Measurements from ENCODE around the gene VRK3.
A peak's percentile ranks its signal among the peaks of the same experiment; 100 is the strongest.

VRK3 gene

DNA sequence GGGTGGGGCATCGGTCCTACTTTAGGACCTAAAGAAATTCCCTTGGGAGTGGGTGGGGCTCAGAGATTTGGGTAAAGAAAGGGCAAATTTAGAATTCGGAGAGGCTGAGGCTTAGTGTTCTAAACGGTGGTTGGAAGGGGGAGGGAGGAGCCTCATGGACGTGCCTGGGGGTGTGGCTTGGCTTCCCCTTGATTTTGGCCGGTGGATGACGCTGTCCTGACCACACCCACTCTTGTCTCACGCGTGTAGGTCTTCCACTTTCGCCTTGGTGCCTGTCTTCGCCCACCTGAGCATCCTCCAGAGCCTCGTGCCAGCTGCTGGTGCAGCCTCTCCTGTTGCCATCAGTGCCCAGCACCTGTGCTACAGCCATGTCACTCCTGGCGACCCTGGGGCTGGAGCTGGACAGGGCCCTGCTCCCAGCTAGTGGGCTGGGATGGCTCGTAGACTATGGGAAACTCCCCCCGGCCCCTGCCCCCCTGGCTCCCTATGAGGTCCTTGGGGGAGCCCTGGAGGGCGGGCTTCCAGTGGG lies 94.6 kb downstream of the VRK3 start:
- DNase-seq (ENCODE audit: low read depth), result peak; percentile 21

GRCh38 chr19:49929611-49930482 lies 95.3 kb downstream of the VRK3 start:
- peak; percentile 94 for DNase-seq (ENCODE audit: low read depth)

DNA sequence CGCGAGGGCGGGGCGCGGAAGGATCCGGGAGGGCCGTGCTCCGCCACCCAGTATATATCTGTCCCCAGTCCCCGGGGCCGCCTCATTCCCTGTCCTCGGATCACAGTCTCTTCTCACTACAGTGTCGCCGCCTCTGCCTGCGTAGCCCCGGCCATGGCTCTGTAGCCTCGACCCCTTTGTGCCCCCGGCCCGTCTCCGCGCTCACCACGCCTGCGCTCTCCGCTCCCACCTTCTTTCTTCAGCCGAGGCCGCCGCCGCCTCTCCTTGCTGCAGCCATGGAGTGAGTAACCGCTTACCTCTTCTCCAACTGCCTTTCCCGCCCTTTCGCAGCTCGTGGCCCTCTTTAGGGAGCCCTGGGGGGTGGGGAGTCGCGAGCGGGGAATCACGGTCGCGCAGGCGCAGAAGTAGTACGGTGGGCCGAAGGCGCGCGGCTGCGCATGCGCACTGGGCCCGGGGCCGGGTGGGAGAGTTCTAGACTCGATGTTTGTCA lies 96.0 kb downstream of the VRK3 start, which contains the start of the genes ATF5 and NUP62:
Gene ATF5, plus strand, starts transcription at position 85 of the 490 bp plus-strand sequence. CDS start 1,646 bp downstream, outside the sequence.
Gene NUP62, minus strand, starts transcription at position 384 of the 490 bp plus-strand sequence. CDS start 19,697 bp downstream, outside the sequence.
- peak; percentile 87 for DNase-seq (ENCODE audit: low read depth)

DNA sequence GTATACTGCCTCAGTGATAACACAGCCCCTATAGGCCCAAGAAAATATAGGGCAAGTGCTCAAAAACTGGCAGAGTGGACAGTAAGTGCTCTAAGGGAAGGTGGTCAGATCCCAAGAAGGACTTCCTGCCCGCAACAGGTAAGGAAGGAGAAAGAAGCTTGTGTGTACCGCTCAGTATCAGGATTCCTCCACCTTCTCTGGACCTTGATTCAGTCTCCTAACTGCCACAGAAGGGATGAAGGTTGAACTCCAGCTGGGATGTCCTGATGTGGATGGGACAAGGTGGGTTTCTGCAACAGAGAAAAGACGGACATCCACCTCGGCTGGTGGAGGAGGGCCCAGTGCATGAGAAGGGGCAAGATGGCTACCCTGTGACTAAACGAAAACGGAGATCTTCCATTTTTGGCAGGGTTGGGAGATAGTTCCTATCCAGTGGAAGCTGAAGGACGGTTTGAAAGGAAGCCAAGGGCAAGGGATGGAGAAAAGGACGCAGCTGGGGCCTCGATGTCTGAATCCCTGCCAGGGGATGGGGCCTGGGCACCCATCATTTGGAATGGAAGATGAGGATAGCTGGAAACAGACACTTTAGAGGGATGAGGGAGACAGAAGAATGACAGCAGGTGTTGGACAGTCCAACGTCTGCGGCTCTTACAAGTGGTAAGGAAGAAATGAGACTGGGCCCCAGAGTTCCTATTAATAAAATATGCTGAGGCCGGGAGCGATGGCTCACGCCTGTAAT lies 97.5 kb downstream of the VRK3 start:
- DNase-seq (ENCODE audit: low read depth), result no peak

GRCh38 chr19:49926515-49926914 lies 98.7 kb downstream of the VRK3 start:
- DNase-seq (ENCODE audit: low read depth), result no peak

All from EH (cell line).